Endothelial cell (in vitro differentiated cells): ENCODE data around the gene PTPRN2. TPM values are rescaled to one million over a fixed set of nuclear protein-coding genes. Genes with fewer than 3 reads are reported as not detected.

Source experiments
- DNase-seq: peaks from one replicate; pipeline ENCODE4 v3.0.0; 2021; ENCODE audit warnings: low spot score
- H3K27ac Mint-ChIP-seq: one replicate; pipeline ENCODE4 v1.8.0; 2021; ENCODE audit warnings: mixed read lengths, inconsistent platforms; ENCODE audit not compliant: unreplicated experiment
- H3K27me3 Mint-ChIP-seq: one replicate; pipeline ENCODE4 v1.8.0; 2021; ENCODE audit warnings: mild to moderate bottlenecking, moderate library complexity, mixed read lengths, inconsistent platforms; ENCODE audit not compliant: unreplicated experiment
- H3K36me3 Mint-ChIP-seq: one replicate; pipeline ENCODE4 v1.8.0; 2021; ENCODE audit warnings: mild to moderate bottlenecking, low read depth, mixed read lengths, inconsistent platforms; ENCODE audit not compliant: unreplicated experiment
- H3K4me1 Mint-ChIP-seq: one replicate; pipeline ENCODE4 v1.8.0; 2021; ENCODE audit warnings: mild to moderate bottlenecking, mixed read lengths, inconsistent platforms; ENCODE audit not compliant: unreplicated experiment
- H3K4me3 Mint-ChIP-seq: one replicate; pipeline ENCODE4 v1.8.0; 2021; ENCODE audit warnings: mild to moderate bottlenecking, mixed read lengths, inconsistent platforms; ENCODE audit not compliant: unreplicated experiment
- H3K9me3 Mint-ChIP-seq: one replicate; pipeline ENCODE4 v1.8.0; 2021; ENCODE audit warnings: mixed read lengths, inconsistent platforms; ENCODE audit not compliant: unreplicated experiment
- total RNA-seq: library from RNA; stranded (reverse); fragmentation: NEBNext Ultra II Directional; extraction: Animal tissue kit (Norgen Biotek cat#: 25700); gene quantifications from one replicate; pipeline ENCODE4 v1.2.1, GENCODE V29; 2021; ENCODE audit not compliant: unreplicated experiment
- TF ChIP-seq, protein P1 (sequence below): fragments of 200-600 bp; sonication (generic); IDR thresholded peaks from one replicate; pipeline ENCODE4 v1.5.0; 2021; ENCODE audit warnings: antibody characterized with exemption; ENCODE audit not compliant: unreplicated experiment

Gene PTPRN2
- total RNA-seq, 1 donor from 2014 or later, result 0.18 TPM

DNA sequence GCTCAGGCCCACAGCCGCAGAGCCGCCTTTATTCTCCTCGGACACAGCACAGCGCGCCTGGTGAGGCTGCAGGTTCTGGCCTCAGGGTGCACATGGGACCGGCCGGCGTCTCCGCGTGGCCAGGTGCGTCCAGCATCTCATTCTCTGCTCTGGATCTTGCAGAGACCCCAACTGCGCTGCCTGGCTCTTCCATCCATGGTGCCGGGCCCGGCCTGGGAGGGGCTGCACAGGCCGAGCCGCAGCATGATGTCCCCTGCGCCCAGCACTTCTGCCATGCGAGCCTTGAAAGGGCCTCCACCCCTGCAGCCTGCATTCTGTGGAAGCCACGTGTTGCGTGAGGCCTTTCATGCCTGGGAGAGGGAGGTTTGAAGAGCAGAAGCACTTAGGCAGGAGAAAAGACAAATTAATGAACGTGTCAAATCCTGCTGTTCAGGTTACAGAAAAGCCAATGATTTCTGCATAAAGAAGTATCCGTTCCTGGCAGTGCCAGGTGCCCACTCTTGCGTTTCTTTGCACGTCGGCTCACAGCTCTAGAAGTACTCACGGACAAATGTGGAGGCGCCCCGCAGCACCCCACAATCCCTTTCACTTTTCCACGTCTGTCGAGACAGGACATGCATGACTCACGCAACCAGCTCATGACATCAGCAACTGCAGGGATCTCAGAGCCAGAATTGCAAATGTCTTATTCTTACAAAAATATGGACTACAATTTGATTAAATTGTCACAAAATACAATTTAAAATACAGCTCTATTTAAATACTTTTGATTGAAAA is 679.4 kb downstream of the PTPRN2 start:
- peaks cover 8% of the 10 kb centered on the region for H3K27me3 Mint-ChIP-seq
- no peak overlapping the region for H3K27ac Mint-ChIP-seq
- no peak overlapping the region for H3K4me3 Mint-ChIP-seq
- no peak for DNase-seq
- H3K36me3 Mint-ChIP-seq, result peaks cover 19% of the 10 kb centered on the region
- H3K4me1 Mint-ChIP-seq, result no peaks in the 10 kb centered on the region
- H3K9me3 Mint-ChIP-seq, result peaks cover 30% of the 10 kb centered on the region
- TF ChIP-seq, protein P1, sequence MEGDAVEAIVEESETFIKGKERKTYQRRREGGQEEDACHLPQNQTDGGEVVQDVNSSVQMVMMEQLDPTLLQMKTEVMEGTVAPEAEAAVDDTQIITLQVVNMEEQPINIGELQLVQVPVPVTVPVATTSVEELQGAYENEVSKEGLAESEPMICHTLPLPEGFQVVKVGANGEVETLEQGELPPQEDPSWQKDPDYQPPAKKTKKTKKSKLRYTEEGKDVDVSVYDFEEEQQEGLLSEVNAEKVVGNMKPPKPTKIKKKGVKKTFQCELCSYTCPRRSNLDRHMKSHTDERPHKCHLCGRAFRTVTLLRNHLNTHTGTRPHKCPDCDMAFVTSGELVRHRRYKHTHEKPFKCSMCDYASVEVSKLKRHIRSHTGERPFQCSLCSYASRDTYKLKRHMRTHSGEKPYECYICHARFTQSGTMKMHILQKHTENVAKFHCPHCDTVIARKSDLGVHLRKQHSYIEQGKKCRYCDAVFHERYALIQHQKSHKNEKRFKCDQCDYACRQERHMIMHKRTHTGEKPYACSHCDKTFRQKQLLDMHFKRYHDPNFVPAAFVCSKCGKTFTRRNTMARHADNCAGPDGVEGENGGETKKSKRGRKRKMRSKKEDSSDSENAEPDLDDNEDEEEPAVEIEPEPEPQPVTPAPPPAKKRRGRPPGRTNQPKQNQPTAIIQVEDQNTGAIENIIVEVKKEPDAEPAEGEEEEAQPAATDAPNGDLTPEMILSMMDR, result no peak

DNA sequence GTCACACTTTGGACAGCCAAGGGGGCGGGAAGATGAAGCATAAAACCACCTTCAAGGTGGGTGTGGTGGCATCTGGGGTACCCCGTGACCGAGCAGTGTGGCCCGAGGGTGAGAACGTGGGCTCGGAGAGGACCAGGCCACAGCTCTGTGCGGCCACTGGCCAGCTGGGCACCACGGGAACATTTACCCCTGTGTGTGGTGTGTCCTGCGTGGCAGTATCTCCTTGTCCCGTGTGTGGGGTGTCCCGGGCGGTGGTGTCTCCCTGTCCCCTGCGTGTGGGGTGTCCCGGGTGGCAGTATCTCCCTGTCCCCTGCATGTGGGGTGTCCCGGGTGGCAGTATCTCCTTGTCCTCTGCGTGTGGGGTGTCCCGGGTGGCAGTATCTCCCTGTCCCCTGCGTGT is 680.5 kb downstream of the PTPRN2 start:
- peaks cover 36% of the 10 kb centered on the region for H3K9me3 Mint-ChIP-seq
- peaks cover 10% of the 10 kb centered on the region for H3K27me3 Mint-ChIP-seq
- no peak overlapping the region for H3K27ac Mint-ChIP-seq
- no peak for DNase-seq
- no peak overlapping the region for H3K4me3 Mint-ChIP-seq
- TF ChIP-seq, protein P1, result no peak
- peaks cover 25% of the 10 kb centered on the region for H3K36me3 Mint-ChIP-seq
- no peaks in the 10 kb centered on the region for H3K4me1 Mint-ChIP-seq

DNA sequence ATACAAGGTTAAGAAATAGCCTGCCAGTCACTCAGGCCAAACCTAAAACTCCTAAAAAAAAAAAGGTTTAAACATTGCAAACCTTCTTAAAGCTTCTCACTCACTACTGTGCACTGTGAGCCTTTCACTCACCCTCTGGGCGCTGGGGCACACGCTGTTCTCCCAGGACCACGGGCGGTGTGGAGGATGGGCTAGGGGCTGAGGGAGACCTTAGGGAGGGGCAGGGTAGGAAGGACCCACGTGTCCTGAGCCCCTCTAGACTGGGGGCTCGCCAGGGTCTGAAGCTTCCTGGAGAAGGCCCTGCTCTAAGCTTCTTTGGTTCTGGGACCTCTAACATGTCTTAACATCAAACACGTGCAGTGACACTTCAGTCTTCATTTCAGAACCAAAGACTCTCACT is 681.0 kb downstream of the PTPRN2 start:
- peaks cover 25% of the 10 kb centered on the region for H3K36me3 Mint-ChIP-seq

DNA sequence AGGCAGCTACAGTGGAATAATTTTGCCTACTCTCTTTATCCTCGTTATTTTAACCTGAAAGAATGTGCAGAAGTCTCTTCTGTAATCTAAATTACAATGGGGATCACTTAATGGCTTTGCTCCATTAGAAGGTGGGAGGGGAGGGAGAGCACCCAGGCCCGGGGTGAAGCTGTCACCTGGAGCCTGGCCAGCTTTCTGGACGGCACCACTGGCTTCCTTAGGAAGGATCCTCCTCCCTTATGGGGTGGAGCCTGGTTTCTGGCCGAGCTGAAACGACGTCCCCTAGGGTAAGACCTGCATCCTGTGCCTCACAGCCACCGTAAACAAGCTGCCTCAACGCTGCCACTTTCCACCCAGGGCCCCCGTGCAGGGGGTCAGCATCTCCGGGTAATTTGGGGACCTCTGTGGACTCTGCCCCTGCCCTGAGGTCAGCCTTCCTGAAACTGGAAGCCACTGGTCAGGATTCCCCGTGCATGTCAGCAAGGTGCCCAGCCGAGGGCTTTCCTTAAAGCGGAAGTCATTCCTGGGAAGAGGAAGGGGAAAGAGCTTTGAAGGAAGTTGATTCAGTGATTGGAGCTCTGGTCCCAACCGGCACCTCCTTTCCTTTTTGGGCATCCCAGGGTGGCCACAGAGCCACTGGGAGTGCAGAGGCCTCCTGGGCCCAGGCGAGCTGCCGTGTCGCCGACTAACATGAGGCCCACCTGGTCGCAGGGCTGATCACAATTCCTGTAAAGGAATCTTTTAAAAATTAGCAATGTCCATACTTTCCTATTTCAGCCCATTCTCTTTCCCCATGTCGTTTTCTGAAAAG is 681.8 kb downstream of the PTPRN2 start:
- H3K4me1 Mint-ChIP-seq, result no peaks in the 10 kb centered on the region
- H3K4me3 Mint-ChIP-seq, result no peak overlapping the region
- H3K27ac Mint-ChIP-seq, result no peak overlapping the region
- H3K9me3 Mint-ChIP-seq, result peaks cover 37% of the 10 kb centered on the region
- TF ChIP-seq, protein P1, result no peak
- peaks cover 25% of the 10 kb centered on the region for H3K36me3 Mint-ChIP-seq
- peaks cover 13% of the 10 kb centered on the region for H3K27me3 Mint-ChIP-seq
- DNase-seq, result no peak

More for the DNA sequence above, 681.0 kb downstream of the PTPRN2 start:
- no peak for DNase-seq
- H3K27me3 Mint-ChIP-seq, result peaks cover 10% of the 10 kb centered on the region
- H3K27ac Mint-ChIP-seq, result no peak overlapping the region
- no peaks in the 10 kb centered on the region for H3K4me1 Mint-ChIP-seq
- H3K9me3 Mint-ChIP-seq, result peaks cover 36% of the 10 kb centered on the region
- TF ChIP-seq, protein P1, result no peak
- no peak overlapping the region for H3K4me3 Mint-ChIP-seq
